ENCODE measurements around the gene EED.

The EED gene

DNA sequence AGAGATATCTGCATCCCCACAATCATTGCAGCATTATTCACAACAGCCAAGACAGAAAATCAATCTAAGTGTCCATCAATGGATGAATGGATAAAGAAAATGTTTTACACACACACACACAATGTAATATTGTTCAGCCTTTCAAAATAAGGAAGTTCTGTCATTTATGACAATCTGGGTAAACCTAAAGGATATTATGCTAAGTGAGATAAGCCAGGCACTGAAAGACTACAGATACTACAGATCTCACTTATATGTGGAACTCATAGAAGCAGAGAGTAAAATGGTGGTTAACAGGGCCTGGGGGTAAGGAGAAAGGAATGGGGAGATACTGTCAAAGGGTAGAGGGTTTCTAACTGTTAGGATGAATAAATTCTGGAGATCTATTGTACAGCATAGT, 36.0 kb upstream of the EED start:
- no peak for DNase-seq (ENCODE audit: extremely low read depth, low read depth)
- TF ChIP-seq CTCF (IDR thresholded peaks at IDR 0.05; ENCODE audit: low read depth, low read length), result no peak

- peak; percentile 12 for DNase-seq (ENCODE audit: extremely low read depth, low read depth)
- TF ChIP-seq CTCF (IDR thresholded peaks at IDR 0.05; ENCODE audit: low read depth, low read length), result no peak
Observed at GRCh38 chr11:86209806-86210657, 34.5 kb upstream of the EED start.

DNA sequence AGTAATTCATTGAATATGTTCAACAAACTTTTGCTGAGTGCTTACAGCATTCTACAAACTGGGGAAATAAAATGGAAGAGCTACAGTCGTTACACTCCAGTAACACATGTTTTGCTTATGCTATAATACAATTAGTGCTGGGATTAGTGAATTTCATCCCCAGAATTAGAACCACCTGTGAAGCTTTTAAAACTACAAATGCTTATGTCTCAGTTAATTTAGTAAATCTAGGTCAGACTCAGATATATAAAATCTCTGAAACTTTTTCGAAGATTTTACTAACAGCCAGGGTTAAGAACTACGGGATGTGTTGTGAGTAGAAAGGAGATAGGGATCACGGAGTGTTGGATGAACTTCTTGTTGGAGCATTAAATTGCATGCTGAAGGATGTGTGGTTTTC, 33.7 kb upstream of the EED start:
- peak; percentile 23 for DNase-seq (ENCODE audit: extremely low read depth, low read depth)
- TF ChIP-seq CTCF (IDR thresholded peaks at IDR 0.05; ENCODE audit: low read depth, low read length), result no peak

DNA sequence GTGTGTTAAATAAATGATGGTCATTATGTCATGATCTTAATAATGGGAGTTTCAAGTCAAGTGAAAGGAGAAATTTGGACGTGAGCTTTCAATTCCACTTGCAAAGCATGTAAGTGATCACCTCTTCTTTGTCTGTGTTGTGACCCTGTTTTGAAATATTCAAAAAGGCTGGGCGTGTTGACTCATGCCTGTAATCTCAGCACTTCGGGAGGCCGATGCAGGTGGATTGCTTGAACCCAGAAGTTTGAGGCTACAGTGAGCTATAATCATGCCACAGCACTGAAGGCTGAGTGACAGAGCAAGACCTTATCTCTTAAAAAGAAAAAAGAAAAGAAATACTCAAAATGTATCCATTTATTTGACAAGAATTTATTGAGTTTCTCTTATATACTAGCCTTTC, 32.9 kb upstream of the EED start:
- no peak for TF ChIP-seq CTCF (IDR thresholded peaks at IDR 0.05; ENCODE audit: low read depth, low read length)
- no peak for DNase-seq (ENCODE audit: extremely low read depth, low read depth)

DNA sequence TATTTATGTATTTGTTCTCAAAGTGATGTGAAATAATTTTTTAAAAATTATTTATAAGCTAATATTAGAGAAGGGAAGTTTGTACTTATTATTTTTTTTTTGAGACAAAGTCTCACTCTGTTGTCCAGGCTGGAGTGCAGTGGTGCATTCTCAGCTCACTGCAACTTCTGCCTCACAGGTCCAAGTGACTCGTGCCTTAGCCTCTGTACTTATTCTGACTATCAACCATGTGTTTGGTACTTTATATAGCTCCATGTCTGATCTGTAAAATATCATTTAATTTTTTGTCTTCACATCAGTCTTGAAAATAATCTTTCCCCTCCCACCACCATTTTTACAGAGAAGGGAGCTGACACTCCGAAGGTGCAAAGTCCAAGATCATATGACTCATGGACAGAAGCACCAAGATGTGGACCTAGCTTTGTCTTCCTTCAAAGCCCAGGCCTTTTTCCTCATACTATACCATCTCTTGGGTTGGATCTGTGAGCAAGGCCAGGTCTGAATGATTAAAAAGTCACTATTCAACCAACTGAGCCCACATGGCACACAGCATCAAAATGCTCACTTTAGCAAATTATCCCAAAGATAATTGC, 32.4 kb upstream of the EED start:
- DNase-seq (ENCODE audit: extremely low read depth, low read depth), result no peak
- no peak for TF ChIP-seq CTCF (IDR thresholded peaks at IDR 0.05; ENCODE audit: low read depth, low read length)

- no peak for DNase-seq (ENCODE audit: extremely low read depth, low read depth)
- TF ChIP-seq CTCF (IDR thresholded peaks at IDR 0.05; ENCODE audit: low read depth, low read length), result no peak; the same call in 1 of the 2 replicates
Observed at GRCh38 chr11:86214710-86215109, 29.8 kb upstream of the EED start.
